HepG2 (cell line): Measurements from ENCODE around the gene TBX21. TPM values are rescaled to one million over a fixed set of nuclear protein-coding genes. Genes with fewer than 3 reads are reported as not detected.

Source experiments
- ATAC-seq: fragments of 200-7000 bp; cut with Tn5 transposase; 3 replicates; pipeline ENCODE4 v1.9.1; 2020; ENCODE audit warnings: mild to moderate bottlenecking, moderate library complexity
- BruUV-seq: library from RNA; stranded (reverse); fragments of 400-500 nt; replicated peaks from 2 replicates; lab custom pipeline; 2021; lab: Mats Ljungman, UMichigan
- CTCF ChIA-PET: fragments of 300-600 bp; formaldehyde crosslinking; extraction: SDS; loops from one replicate; lab custom pipeline; 2021; ENCODE audit warnings: low total read pairs, inconsistent platforms, low intra/inter-chr PET ratio; lab: Yijun Ruan, JAX
- POLR2A ChIA-PET: fragments of 350-600 bp; sonication (Branson Sonifier 250); formaldehyde crosslinking; loops from one replicate; lab custom pipeline; 2020; ENCODE audit warnings: antibody characterized with exemption, inconsistent platforms; lab: Yijun Ruan, JAX
- DNase-seq: peaks from one replicate; pipeline ENCODE4 v3.0.0-alpha.2; 2015; ENCODE audit warnings: low spot score
- FAIRE-seq: peaks from 3 replicates; lab custom pipeline; 2011; peaks lifted over from hg19 to GRCh38; lab: Jason Lieb, UNC
- H2AFZ ChIP-seq: one replicate; pipeline ENCODE4 v1.6.1; 2011; ENCODE audit warnings: low read length, inconsistent platforms
- H3K27ac ChIP-seq: fragments of 300-600 bp; 3 replicates; pipeline ENCODE4 v1.8.0; 2011; ENCODE audit warnings: mixed run types, mild to moderate bottlenecking, mixed read lengths, low read length, inconsistent platforms; ENCODE audit not compliant: insufficient read depth; ENCODE audit errors: extremely low read length
- H3K27me3 ChIP-seq, 2 experiments: fragments of 200-600 bp in 1 of 2; 2 replicates in 1 of 2; 3 replicates in 1 of 2; pipeline versions ENCODE4 v1.6.0 to v1.8.0; 2011; ENCODE audit warnings: low read length in 2 of 2, mild to moderate bottlenecking in 2 of 2, moderate library complexity in 2 of 2, inconsistent platforms in 1 of 2; ENCODE audit not compliant: insufficient read depth in 2 of 2, control insufficient read depth in 1 of 2
- H3K36me3 ChIP-seq, 2 experiments: fragments of 200-600 bp in 1 of 2; replicated peaks in 1 of 2; 2 replicates in 1 of 2; 3 replicates in 1 of 2; pipeline versions ENCODE4 v1.5.1 to v1.8.0; 2011; ENCODE audit warnings: low read length in 2 of 2, inconsistent platforms in 1 of 2; ENCODE audit not compliant: insufficient read depth in 2 of 2, control insufficient read depth in 1 of 2
- H3K4me1 ChIP-seq: 2 replicates; pipeline ENCODE4 v1.5.1; 2012; ENCODE audit warnings: low read length, inconsistent platforms; ENCODE audit not compliant: insufficient read depth
- H3K4me2 ChIP-seq: 2 replicates; pipeline ENCODE4 v1.6.0; 2011; ENCODE audit warnings: low read depth, low read length, inconsistent platforms
- H3K4me3 ChIP-seq, 3 experiments: fragments of 200-600 bp in 1 of 3; sonication (generic), shearing (Covaris generic) in 1 of 3; replicated peaks in 1 of 3; 2 replicates each; pipeline ENCODE4 v1.5.1; 2011 to 2016; ENCODE audit warnings: low read length in 3 of 3, inconsistent platforms in 2 of 3, low read depth in 2 of 3, mild to moderate bottlenecking in 2 of 3, control low read depth in 1 of 3, mixed read lengths in 1 of 3; ENCODE audit not compliant: insufficient read depth in 1 of 3
- H3K79me2 ChIP-seq: one replicate; pipeline ENCODE4 v1.6.1; 2011; ENCODE audit warnings: low read length, inconsistent platforms; ENCODE audit not compliant: insufficient read depth
- H3K9ac ChIP-seq: 2 replicates; pipeline ENCODE4 v1.6.0; 2011; ENCODE audit warnings: mild to moderate bottlenecking, low read depth, low read length, inconsistent platforms; ENCODE audit not compliant: insufficient read depth
- H3K9me3 ChIP-seq: 2 replicates; pipeline ENCODE4 v1.5.1; 2012; ENCODE audit warnings: mild to moderate bottlenecking, low read length
- H4K20me1 ChIP-seq: 2 replicates; pipeline ENCODE4 v1.6.0; 2011; ENCODE audit warnings: inconsistent platforms, mild to moderate bottlenecking, low read length, moderate library complexity; ENCODE audit not compliant: insufficient read depth
- ATF7 ChIP-seq, 2 experiments: fragments of 450-650 bp in 1 of 2; sonication (generic) in 1 of 2; formaldehyde crosslinking in 1 of 2; IDR thresholded peaks; 2 replicates each; pipeline versions ENCODE4 v1.4.0 to v1.6.1; 2016 to 2020; ENCODE audit warnings: antibody characterized with exemption in 1 of 2, mild to moderate bottlenecking in 1 of 2, missing genetic modification reagents in 1 of 2
- GFI1 ChIP-seq: sonication (generic); formaldehyde crosslinking; IDR thresholded peaks from 2 replicates; pipeline ENCODE4 v1.5.0; 2020; ENCODE audit warnings: missing genetic modification reagents, mild to moderate bottlenecking, borderline replicate concordance
- HDAC1 ChIP-seq: sonication (generic); formaldehyde crosslinking; IDR thresholded peaks from 2 replicates; pipeline ENCODE4 v1.5.1; 2020; ENCODE audit warnings: mild to moderate bottlenecking, missing genetic modification reagents
- TARDBP ChIP-seq: sonication (generic); formaldehyde crosslinking; IDR thresholded peaks from 2 replicates; pipeline ENCODE4 v1.8.0; 2022; ENCODE audit warnings: mild to moderate bottlenecking, missing genetic modification reagents
- TBX2 ChIP-seq: sonication (generic); formaldehyde crosslinking; IDR thresholded peaks from 2 replicates; pipeline ENCODE4 v1.5.0; 2020; ENCODE audit warnings: missing genetic modification reagents, mild to moderate bottlenecking, borderline replicate concordance
- XBP1 ChIP-seq: sonication (generic); formaldehyde crosslinking; IDR thresholded peaks from 2 replicates; pipeline ENCODE4 v1.5.0; 2020; ENCODE audit warnings: missing genetic modification reagents
- ZNF619 ChIP-seq: sonication (generic); formaldehyde crosslinking; IDR thresholded peaks from 2 replicates; pipeline ENCODE4 v1.4.0; 2020; ENCODE audit warnings: mild to moderate bottlenecking, missing genetic modification reagents
- ZNF772 ChIP-seq: sonication (generic); formaldehyde crosslinking; IDR thresholded peaks from 2 replicates; pipeline ENCODE4 v1.5.0; 2020; ENCODE audit warnings: mild to moderate bottlenecking, missing genetic modification reagents
- WGBS: methylation state at CpG from one replicate; pipeline ENCODE4 v1.1.6; 2017; ENCODE audit warnings: low lambda C conversion rate; 5-methylcytosine and 5-hydroxymethylcytosine counted together
- in situ Hi-C: cut with HindIII; loops from 2 replicates; pipeline ENCODE4 v1.10.0; 2017; ENCODE audit warnings: low pct_unique_long_range_greater_than_20kb; ENCODE audit not compliant: extremely low pct_ligation_motif_present
- intact Hi-C: fragments of 100-400 bp; cut with micrococcal nuclease; formaldehyde crosslinking; loops from one replicate; pipeline ENCODE4 v1.10.0; 2022; ENCODE audit not compliant: unreplicated experiment
- polyA plus RNA-seq, 8 experiments: library from polyadenylated mRNA; depleted of rRNA in 3 of 8; stranded (reverse) in 7 of 8; unstranded in 1 of 8; fragments of >200 nt; fragmentation: Illumina TruSeq in 4 of 8; extraction: Trizol in 4 of 8; gene quantifications; 2 replicates each; pipeline versions ENCODE4 v1.2.1 to v1.2.3, GENCODE V29; 2011 to 2016; ENCODE audit warnings: low read depth in 4 of 8, missing spikeins in 1 of 8, mixed read lengths in 1 of 8; ENCODE audit not compliant: insufficient read depth in 1 of 8
- total RNA-seq, 5 experiments: library from RNA; depleted of rRNA; stranded (reverse); fragments of >200 nt; fragmentation: Illumina TruSeq; extraction: Trizol; gene quantifications; 2 replicates each; pipeline ENCODE4 v1.2.3, GENCODE V29; 2016; ENCODE audit warnings: low read depth in 1 of 5
- TF ChIP-seq, protein P1 (sequence below): fragments of 450-650 bp; IDR thresholded peaks from 2 replicates; pipeline ENCODE4 v1.6.1; 2016
- TF ChIP-seq, protein P2 (sequence below): sonication (generic); formaldehyde crosslinking; IDR thresholded peaks from 2 replicates; pipeline ENCODE4 v1.4.0; 2020; ENCODE audit warnings: missing genetic modification reagents, borderline replicate concordance

TBX21 gene
- total and polyA plus RNA-seq, 2 of the 13 experiments (the other 11 are each of a cell fraction or from before 2014, with no cell fraction given): not detected

DNA sequence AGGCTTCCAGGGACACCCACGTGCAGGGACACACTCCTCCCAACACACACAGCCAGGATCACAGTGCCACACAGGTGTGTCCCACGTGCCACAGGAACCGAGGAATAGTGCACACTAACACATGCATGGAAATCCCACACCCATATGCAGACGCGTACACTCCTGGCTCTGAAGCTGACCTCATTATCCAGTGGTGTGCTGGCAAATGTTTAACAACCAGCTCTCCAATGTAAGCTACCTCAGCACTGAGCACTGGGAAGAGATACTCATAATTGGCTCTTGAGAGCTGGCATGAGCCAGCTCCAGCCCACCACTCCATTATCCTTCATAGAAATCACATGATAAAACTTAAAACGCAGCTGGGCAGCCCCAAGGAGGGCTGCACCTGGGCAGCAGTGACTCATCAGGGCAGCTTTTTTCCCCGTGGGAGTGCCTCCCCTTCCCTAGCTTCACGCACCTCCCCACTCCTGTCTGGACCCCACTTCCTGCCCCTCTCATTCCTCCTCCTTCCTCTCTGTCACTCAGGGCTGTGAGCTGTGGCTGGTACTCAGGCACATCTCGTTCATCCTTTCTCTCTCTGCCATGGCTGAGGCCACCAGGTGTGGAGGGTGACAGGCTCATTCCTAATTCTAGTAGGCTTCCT, 14.9 kb upstream of the TBX21 start:
- H3K27ac ChIP-seq: no peak overlapping the region
- no peaks in the 10 kb centered on the region for H3K36me3 ChIP-seq
- no peaks in the 10 kb centered on the region; the same call in 1 of the 2 replicates for H4K20me1 ChIP-seq
- TF ChIP-seq XBP1 (no peak), TARDBP (CRISPR knock-in tag) (no peak)
- TF ChIP-seq, protein P1, sequence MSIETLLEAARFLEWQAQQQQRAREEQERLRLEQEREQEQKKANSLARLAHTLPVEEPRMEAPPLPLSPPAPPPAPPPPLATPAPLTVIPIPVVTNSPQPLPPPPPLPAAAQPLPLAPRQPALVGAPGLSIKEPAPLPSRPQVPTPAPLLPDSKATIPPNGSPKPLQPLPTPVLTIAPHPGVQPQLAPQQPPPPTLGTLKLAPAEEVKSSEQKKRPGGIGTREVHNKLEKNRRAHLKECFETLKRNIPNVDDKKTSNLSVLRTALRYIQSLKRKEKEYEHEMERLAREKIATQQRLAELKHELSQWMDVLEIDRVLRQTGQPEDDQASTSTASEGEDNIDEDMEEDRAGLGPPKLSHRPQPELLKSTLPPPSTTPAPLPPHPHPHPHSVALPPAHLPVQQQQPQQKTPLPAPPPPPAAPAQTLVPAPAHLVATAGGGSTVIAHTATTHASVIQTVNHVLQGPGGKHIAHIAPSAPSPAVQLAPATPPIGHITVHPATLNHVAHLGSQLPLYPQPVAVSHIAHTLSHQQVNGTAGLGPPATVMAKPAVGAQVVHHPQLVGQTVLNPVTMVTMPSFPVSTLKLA: peak; percentile 75
- no peak overlapping the region for H3K9ac ChIP-seq
- no peak overlapping the region for H3K4me3 ChIP-seq
- peaks cover 24 to 92% of the 10 kb centered on the region in 2 experiments for H3K27me3 ChIP-seq
- peak; percentile 6; the same call in 1 of the 3 replicates for ATAC-seq
- H3K79me2 ChIP-seq: no peaks in the 10 kb centered on the region
- H3K9me3 ChIP-seq: no peaks in the 10 kb centered on the region
- POLR2A ChIA-PET: interaction anchor here (0.5 to 1.3 kb wide), 2 partner anchors 24 to 26 kb away, joined by 3 to 4 read pairs; partner anchors contain the start of gene TBKBP1
- H2AFZ ChIP-seq: no peak overlapping the region
- intact Hi-C loops (no loop called here), in situ Hi-C loops (no loop called here)
- H3K4me1 ChIP-seq: peaks cover 9% of the 10 kb centered on the region; the same call in 1 of the 2 replicates
- no peak overlapping the region for H3K4me2 ChIP-seq
- no TSS peak for BruUV-seq
- no peak for DNase-seq
- no peak for FAIRE-seq
- 4% methylated on average over 9 of the region's 9 CpGs for WGBS
- CTCF ChIA-PET: interaction anchor here (1.2 kb wide), 1 partner anchor 19 kb away, joined by 3 read pairs; no protein-coding TSS in a partner anchor

DNA sequence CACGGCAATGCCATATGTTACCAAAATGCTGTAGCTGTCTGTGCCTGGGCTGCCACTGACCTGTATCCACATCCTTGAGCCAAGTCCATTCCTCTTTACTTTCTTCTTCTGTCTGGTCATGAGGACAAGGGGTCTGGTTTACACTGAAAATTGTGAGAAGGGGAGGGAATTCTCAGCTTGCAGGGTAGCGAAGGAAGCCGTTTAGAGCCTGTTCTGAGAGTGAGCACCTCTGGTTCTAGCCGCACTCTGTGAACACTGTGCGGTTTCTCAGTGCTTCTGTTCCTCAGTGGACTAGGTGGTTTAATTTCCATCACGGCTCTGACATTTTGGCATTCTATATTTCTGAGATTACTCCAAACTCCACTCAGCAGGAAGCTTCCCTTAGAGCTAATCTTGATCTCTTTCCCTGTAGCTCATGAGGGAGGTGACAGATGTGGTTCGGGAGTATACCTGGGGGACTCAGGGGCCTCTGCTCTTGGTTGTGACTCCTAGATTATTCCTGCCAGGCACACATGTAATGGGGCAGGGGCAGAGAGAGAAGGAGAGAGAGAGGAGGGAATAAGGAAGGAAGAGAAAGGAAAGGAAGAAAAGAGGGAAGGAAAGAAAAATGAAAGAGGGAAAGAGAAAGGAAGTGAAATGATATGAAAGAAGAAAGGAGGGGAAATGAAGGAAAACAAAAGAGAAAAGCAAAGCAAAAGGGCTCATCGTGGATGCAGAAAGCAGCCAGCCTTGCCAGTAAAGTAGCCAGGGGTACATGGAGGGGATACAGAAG, 14.2 kb upstream of the TBX21 start:
- no peak for DNase-seq
- H2AFZ ChIP-seq: no peak overlapping the region
- H3K9ac ChIP-seq: no peak overlapping the region
- WGBS: 35% methylated on average over 8 of the region's 8 CpGs
- H3K4me3 ChIP-seq: no peak overlapping the region
- no peaks in the 10 kb centered on the region for H3K79me2 ChIP-seq
- no peak for FAIRE-seq
- H3K4me1 ChIP-seq: 0 out of 2 replicates have a peak, but pooled peaks cover 9% of the 10 kb centered on the region
- H4K20me1 ChIP-seq: no peaks in the 10 kb centered on the region; the same call in 1 of the 2 replicates
- H3K36me3 ChIP-seq: no peaks in the 10 kb centered on the region
- no TSS peak for BruUV-seq
- CTCF ChIA-PET: no interaction called here
- H3K27ac ChIP-seq: no peak overlapping the region
- POLR2A ChIA-PET: interaction anchor here (0.5 to 1.3 kb wide), 2 partner anchors 25 to 26 kb away, joined by 3 to 4 read pairs; partner anchors contain the start of gene TBKBP1
- TF ChIP-seq HDAC1: no peak
- TF ChIP-seq ZNF772: no peak
- TF ChIP-seq ATF7 (IDR thresholded peaks at IDR 0.05): no peak
- TF ChIP-seq ATF7 (CRISPR knock-in tag; IDR thresholded peaks at IDR 0.05): no peak
- TF ChIP-seq, protein P2, sequence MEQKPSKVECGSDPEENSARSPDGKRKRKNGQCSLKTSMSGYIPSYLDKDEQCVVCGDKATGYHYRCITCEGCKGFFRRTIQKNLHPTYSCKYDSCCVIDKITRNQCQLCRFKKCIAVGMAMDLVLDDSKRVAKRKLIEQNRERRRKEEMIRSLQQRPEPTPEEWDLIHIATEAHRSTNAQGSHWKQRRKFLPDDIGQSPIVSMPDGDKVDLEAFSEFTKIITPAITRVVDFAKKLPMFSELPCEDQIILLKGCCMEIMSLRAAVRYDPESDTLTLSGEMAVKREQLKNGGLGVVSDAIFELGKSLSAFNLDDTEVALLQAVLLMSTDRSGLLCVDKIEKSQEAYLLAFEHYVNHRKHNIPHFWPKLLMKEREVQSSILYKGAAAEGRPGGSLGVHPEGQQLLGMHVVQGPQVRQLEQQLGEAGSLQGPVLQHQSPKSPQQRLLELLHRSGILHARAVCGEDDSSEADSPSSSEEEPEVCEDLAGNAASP (CRISPR knock-in tag): no peak
- no peak for TF ChIP-seq ZNF619 (CRISPR knock-in tag)
- no peak for TF ChIP-seq GFI1 (CRISPR knock-in tag)
- TF ChIP-seq TBX2 (CRISPR knock-in tag): no peak
- TF ChIP-seq, all 625 proteins: peak for 0
- in situ Hi-C loops (no loop called here), intact Hi-C loops (no loop called here)
- no peaks in the 10 kb centered on the region for H3K9me3 ChIP-seq
- no peak overlapping the region for H3K4me2 ChIP-seq
- ATAC-seq: no peak
- H3K27me3 ChIP-seq: peaks cover 24 to 92% of the 10 kb centered on the region in 2 experiments
